HepG2 (cell line): Measurements from ENCODE around the gene MIF4GD. TPM values are rescaled to one million over a fixed set of nuclear protein-coding genes. Genes with fewer than 3 reads are reported as not detected.

ENCODE experiments used
- BORCS8-MEF2B ChIP-seq: sonication (generic); formaldehyde crosslinking; IDR thresholded peaks from 2 replicates; pipeline ENCODE4 v1.8.0; 2022; ENCODE audit warnings: mild to moderate bottlenecking, missing genetic modification reagents
- CCDC6 ChIP-seq: sonication (generic); formaldehyde crosslinking; IDR thresholded peaks from 2 replicates; pipeline ENCODE4 v1.8.1; 2022; ENCODE audit warnings: mild to moderate bottlenecking, missing genetic modification reagents, moderate library complexity
- CHCHD3 ChIP-seq: sonication (generic); formaldehyde crosslinking; IDR thresholded peaks from 2 replicates; pipeline ENCODE4 v1.8.0; 2022; ENCODE audit warnings: mild to moderate bottlenecking, missing genetic modification reagents, moderate library complexity
- ETV6 ChIP-seq: sonication (generic); formaldehyde crosslinking; conservative IDR thresholded peaks from 2 replicates; pipeline ENCODE4 v1.4.0; 2020; ENCODE audit warnings: missing genetic modification reagents
- KDM5B ChIP-seq: sonication (generic); formaldehyde crosslinking; IDR thresholded peaks from 2 replicates; pipeline ENCODE4 v1.4.0; 2020; ENCODE audit warnings: missing genetic modification reagents, mild to moderate bottlenecking, borderline replicate concordance
- MEF2D ChIP-seq: sonication (generic); formaldehyde crosslinking; IDR thresholded peaks from 2 replicates; pipeline ENCODE4 v1.5.1; 2020; ENCODE audit warnings: mild to moderate bottlenecking, missing genetic modification reagents
- NR2C2 ChIP-seq: sonication (generic); formaldehyde crosslinking; IDR thresholded peaks from 2 replicates; pipeline ENCODE4 v1.4.0; 2020; ENCODE audit warnings: missing genetic modification reagents, mild to moderate bottlenecking, moderate library complexity, borderline replicate concordance
- PATZ1 ChIP-seq: sonication (generic); formaldehyde crosslinking; IDR thresholded peaks from 2 replicates; pipeline ENCODE4 v1.4.0; 2020; ENCODE audit warnings: missing genetic modification reagents
- PPARG ChIP-seq: conservative IDR thresholded peaks from 2 replicates; pipeline ENCODE4 v1.6.1; 2016; ENCODE audit warnings: missing biosample characterization, missing genetic modification reagents
- SUZ12 ChIP-seq: fragments of 150-350 bp; IDR thresholded peaks from 2 replicates; pipeline ENCODE4 v1.6.1; 2014; ENCODE audit warnings: low read depth, low read length
- TAF1 ChIP-seq: sonication (generic); formaldehyde crosslinking; IDR thresholded peaks from 2 replicates; pipeline ENCODE4 v1.4.0; 2020; ENCODE audit warnings: missing genetic modification reagents
- YEATS4 ChIP-seq: sonication (generic); formaldehyde crosslinking; IDR thresholded peaks from 2 replicates; pipeline ENCODE4 v1.4.0; 2020; ENCODE audit warnings: missing genetic modification reagents, borderline replicate concordance
- ZNF256 ChIP-seq: sonication (generic); formaldehyde crosslinking; conservative IDR thresholded peaks from 2 replicates; pipeline ENCODE4 v1.4.0; 2020; ENCODE audit warnings: missing genetic modification reagents
- ZNF282 ChIP-seq: fragments of 450-650 bp; IDR thresholded peaks from 2 replicates; pipeline ENCODE4 v1.6.1; 2018; ENCODE audit not compliant: partially characterized antibody
- ZNF432 ChIP-seq: sonication (generic); formaldehyde crosslinking; IDR thresholded peaks from 2 replicates; pipeline ENCODE4 v1.5.0; 2020; ENCODE audit warnings: missing genetic modification reagents, mild to moderate bottlenecking, borderline replicate concordance
- ZSCAN12 ChIP-seq: sonication (generic); formaldehyde crosslinking; IDR thresholded peaks from 2 replicates; pipeline ENCODE4 v1.9.0; 2021; ENCODE audit warnings: mild to moderate bottlenecking, missing genetic modification reagents
- polyA plus RNA-seq, 8 experiments: library from polyadenylated mRNA; depleted of rRNA in 3 of 8; stranded (reverse) in 7 of 8; unstranded in 1 of 8; fragments of >200 nt; fragmentation: Illumina TruSeq in 4 of 8; extraction: Trizol in 4 of 8; gene quantifications; 2 replicates each; pipeline versions ENCODE4 v1.2.1 to v1.2.3, GENCODE V29; 2011 to 2016; ENCODE audit warnings: low read depth in 4 of 8, missing spikeins in 1 of 8, mixed read lengths in 1 of 8; ENCODE audit not compliant: insufficient read depth in 1 of 8
- total RNA-seq, 5 experiments: library from RNA; depleted of rRNA; stranded (reverse); fragments of >200 nt; fragmentation: Illumina TruSeq; extraction: Trizol; gene quantifications; 2 replicates each; pipeline ENCODE4 v1.2.3, GENCODE V29; 2016; ENCODE audit warnings: low read depth in 1 of 5
- TF ChIP-seq, protein P1 (sequence below): sonication (generic); formaldehyde crosslinking; IDR thresholded peaks from 2 replicates; pipeline ENCODE4 v1.4.0; 2020; ENCODE audit warnings: mild to moderate bottlenecking, missing genetic modification reagents
- TF ChIP-seq, protein P2 (sequence below): sonication (generic); formaldehyde crosslinking; IDR thresholded peaks from 2 replicates; pipeline ENCODE4 v1.5.0; 2020; ENCODE audit warnings: missing genetic modification reagents
- TF ChIP-seq, protein P3 (sequence below), 2 experiments: IDR thresholded peaks; 2 replicates each; pipeline ENCODE4 v1.6.1; 2011 to 2012; ENCODE audit warnings: low read length in 2 of 2, borderline replicate concordance in 1 of 2, low read depth in 1 of 2, mild to moderate bottlenecking in 1 of 2, moderate library complexity in 1 of 2
- TF ChIP-seq, protein P4 (sequence below): sonication (generic); formaldehyde crosslinking; IDR thresholded peaks from 2 replicates; pipeline ENCODE4 v1.5.0; 2020; ENCODE audit warnings: missing genetic modification reagents

MIF4GD gene
- total and polyA plus RNA-seq, 2 of the 13 experiments (the other 11 are each of a cell fraction or from before 2014, with no cell fraction given), result 14.0 to 28.0 TPM

DNA sequence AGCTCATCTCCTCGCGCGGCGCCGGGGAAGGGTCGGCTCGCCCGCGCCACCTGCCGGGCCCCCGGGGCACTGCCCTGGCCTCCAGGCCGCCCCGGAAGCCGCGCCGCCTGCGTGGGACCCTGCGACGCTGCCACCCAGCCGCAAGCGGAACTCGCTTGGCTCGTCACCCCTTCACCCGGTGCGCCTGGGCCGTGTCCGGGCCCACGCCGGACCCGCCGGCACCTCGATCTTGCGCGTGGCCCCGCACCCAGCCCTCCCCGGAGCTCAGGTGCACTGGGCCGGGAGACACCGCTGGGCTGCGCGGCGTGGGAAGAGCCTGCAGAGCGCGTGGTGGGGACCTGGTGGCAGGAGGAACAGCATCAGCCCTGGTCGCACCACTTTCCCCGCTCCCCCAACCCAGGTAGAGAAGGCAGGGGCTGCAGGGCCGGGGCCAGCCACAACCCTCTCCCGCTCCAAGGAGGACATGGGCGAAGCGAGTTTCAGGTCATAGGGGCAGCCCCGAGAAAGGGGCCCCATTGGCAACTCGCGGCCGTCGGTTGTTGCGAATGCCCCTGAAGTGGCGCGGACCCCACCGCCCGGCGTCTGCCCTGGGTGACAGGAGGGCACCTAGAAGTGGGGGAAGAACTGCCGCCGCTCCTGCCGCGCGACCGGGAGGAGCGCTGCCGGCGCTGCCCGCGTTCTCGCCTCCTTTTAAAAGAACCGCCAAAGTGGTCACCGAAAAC lies 363 bp upstream of the MIF4GD start (continued):
- TF ChIP-seq, protein P1, sequence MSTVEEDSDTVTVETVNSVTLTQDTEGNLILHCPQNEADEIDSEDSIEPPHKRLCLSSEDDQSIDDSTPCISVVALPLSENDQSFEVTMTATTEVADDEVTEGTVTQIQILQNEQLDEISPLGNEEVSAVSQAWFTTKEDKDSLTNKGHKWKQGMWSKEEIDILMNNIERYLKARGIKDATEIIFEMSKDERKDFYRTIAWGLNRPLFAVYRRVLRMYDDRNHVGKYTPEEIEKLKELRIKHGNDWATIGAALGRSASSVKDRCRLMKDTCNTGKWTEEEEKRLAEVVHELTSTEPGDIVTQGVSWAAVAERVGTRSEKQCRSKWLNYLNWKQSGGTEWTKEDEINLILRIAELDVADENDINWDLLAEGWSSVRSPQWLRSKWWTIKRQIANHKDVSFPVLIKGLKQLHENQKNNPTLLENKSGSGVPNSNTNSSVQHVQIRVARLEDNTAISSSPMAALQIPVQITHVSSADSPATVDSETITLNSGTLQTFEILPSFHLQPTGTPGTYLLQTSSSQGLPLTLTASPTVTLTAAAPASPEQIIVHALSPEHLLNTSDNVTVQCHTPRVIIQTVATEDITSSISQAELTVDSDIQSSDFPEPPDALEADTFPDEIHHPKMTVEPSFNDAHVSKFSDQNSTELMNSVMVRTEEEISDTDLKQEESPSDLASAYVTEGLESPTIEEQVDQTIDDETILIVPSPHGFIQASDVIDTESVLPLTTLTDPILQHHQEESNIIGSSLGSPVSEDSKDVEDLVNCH (CRISPR knock-in tag), result no peak
- TF ChIP-seq KDM5B (CRISPR knock-in tag) (peak; percentile 49; the same call in 1 of the 2 replicates), TAF1 (CRISPR knock-in tag) (no peak), ETV6 (CRISPR knock-in tag) (peak; percentile 80; the same call in 1 of the 2 replicates), NR2C2 (peak; percentile 35; the same call in 1 of the 2 replicates), YEATS4 (peak; percentile 89), ZNF282 (no peak), CHCHD3 (CRISPR knock-in tag) (0 out of 2 replicates have a peak, but pooled peaks have one; percentile 38), PPARG (CRISPR knock-in tag) (peak; percentile 61; the same call in 1 of the 2 replicates), MEF2D (CRISPR knock-in tag) (no peak), ZNF432 (CRISPR knock-in tag) (no peak), CCDC6 (CRISPR knock-in tag) (peak; percentile 71), ZSCAN12 (CRISPR knock-in tag) (no peak; the same call in 1 of the 2 replicates), ZNF256 (no peak; the same call in 1 of the 2 replicates), PATZ1 (no peak), BORCS8-MEF2B (peak; percentile 80; the same call in 1 of the 2 replicates), SUZ12 (no peak)
- TF ChIP-seq, protein P2, sequence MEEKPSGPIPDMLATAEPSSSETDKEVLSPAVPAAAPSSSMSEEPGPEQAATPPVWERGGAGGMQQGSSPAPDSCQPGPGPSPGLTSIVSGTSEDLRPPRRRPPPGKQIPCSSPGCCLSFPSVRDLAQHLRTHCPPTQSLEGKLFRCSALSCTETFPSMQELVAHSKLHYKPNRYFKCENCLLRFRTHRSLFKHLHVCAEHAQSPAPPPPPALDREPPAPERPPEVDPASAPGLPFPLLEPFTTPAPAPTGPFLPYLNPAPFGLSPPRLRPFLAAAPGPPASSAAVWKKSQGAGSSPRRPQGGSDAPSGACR (CRISPR knock-in tag), result no peak; the same call in 1 of the 2 replicates
- TF ChIP-seq, protein P3, sequence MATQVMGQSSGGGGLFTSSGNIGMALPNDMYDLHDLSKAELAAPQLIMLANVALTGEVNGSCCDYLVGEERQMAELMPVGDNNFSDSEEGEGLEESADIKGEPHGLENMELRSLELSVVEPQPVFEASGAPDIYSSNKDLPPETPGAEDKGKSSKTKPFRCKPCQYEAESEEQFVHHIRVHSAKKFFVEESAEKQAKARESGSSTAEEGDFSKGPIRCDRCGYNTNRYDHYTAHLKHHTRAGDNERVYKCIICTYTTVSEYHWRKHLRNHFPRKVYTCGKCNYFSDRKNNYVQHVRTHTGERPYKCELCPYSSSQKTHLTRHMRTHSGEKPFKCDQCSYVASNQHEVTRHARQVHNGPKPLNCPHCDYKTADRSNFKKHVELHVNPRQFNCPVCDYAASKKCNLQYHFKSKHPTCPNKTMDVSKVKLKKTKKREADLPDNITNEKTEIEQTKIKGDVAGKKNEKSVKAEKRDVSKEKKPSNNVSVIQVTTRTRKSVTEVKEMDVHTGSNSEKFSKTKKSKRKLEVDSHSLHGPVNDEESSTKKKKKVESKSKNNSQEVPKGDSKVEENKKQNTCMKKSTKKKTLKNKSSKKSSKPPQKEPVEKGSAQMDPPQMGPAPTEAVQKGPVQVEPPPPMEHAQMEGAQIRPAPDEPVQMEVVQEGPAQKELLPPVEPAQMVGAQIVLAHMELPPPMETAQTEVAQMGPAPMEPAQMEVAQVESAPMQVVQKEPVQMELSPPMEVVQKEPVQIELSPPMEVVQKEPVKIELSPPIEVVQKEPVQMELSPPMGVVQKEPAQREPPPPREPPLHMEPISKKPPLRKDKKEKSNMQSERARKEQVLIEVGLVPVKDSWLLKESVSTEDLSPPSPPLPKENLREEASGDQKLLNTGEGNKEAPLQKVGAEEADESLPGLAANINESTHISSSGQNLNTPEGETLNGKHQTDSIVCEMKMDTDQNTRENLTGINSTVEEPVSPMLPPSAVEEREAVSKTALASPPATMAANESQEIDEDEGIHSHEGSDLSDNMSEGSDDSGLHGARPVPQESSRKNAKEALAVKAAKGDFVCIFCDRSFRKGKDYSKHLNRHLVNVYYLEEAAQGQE (IDR thresholded peaks at IDR 0.05; ENCODE audit: borderline replicate concordance in 1 of 2, low read depth in 1 of 2, low read length in 2 of 2), result no peak
- TF ChIP-seq, protein P4, sequence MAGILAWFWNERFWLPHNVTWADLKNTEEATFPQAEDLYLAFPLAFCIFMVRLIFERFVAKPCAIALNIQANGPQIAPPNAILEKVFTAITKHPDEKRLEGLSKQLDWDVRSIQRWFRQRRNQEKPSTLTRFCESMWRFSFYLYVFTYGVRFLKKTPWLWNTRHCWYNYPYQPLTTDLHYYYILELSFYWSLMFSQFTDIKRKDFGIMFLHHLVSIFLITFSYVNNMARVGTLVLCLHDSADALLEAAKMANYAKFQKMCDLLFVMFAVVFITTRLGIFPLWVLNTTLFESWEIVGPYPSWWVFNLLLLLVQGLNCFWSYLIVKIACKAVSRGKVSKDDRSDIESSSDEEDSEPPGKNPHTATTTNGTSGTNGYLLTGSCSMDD, result no peak
